PFSK-1 (cell line): Measurements from ENCODE around the gene AGPAT4.

Experiments used
- FOXP2 ChIP-seq: optimal IDR thresholded peaks from 2 replicates; pipeline ENCODE3; 2011; ENCODE audit warnings: borderline replicate concordance, control low read depth, inconsistent platforms; ENCODE audit not compliant: insufficient read depth; ENCODE audit errors: extremely low read length, extremely low read depth
- POLR2AphosphoS5 ChIP-seq: IDR thresholded peaks from 2 replicates; pipeline ENCODE4 v1.6.1; 2012; ENCODE audit warnings: low read depth, mild to moderate bottlenecking, control low read depth, low read length, moderate library complexity
- SIN3A ChIP-seq: IDR thresholded peaks from 2 replicates; pipeline ENCODE4 v1.6.1; 2012; ENCODE audit warnings: mild to moderate bottlenecking, low read length, moderate library complexity, borderline replicate concordance; ENCODE audit not compliant: insufficient read depth
- TAF1 ChIP-seq: IDR thresholded peaks from 2 replicates; pipeline ENCODE4 v1.6.1; 2012; ENCODE audit warnings: low read length, control low read depth, borderline replicate concordance; ENCODE audit not compliant: insufficient read depth
- TF ChIP-seq, protein P1 (sequence below), 2 experiments: IDR thresholded peaks; 2 replicates each; pipeline versions ENCODE4 v1.6.1 to v1.8.0; 2011 to 2012; ENCODE audit warnings: low read depth in 2 of 2, low read length in 2 of 2, control low read depth in 1 of 2, inconsistent platforms in 1 of 2, mild to moderate bottlenecking in 1 of 2, moderate library complexity in 1 of 2; ENCODE audit not compliant: insufficient read depth in 1 of 2

DNA sequence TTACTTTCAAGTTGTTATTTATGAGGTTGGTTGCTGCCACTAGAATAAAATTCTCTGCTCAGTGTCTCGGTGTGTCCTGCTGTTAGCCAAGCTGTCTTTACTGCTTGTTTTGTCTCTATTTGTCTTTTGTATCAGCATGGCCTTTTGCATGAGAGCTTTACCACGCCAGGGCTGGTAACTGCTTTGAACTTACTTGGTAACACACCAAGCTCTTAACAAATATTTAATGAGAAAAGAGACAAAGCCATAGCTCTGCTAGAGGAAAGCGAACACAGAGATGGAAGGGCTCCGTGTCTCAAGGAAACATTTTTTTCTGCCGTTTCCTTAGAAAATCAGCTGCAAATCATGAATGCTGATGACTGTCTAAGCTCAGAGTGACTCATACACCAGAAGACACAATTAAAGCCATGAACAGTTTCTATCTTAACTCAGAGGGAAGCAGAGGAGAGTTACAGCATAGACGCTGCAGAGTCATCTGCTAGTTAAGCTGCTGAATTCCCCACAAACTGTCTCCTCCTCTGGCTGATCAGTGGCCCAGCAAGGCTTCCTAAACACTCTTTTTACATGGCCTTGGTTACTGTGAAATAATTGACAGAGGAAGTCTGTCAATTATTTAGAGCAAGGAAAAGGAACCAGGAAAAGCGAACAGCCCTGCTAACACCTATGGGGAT is 44.8 kb downstream of the AGPAT4 start:
- TF ChIP-seq TAF1 (no peak), POLR2AphosphoS5 (peak; percentile 27; the same call in 1 of the 2 replicates), SIN3A (peak; percentile 52; the same call in 1 of the 2 replicates), FOXP2 (no peak)
- TF ChIP-seq, protein P1, sequence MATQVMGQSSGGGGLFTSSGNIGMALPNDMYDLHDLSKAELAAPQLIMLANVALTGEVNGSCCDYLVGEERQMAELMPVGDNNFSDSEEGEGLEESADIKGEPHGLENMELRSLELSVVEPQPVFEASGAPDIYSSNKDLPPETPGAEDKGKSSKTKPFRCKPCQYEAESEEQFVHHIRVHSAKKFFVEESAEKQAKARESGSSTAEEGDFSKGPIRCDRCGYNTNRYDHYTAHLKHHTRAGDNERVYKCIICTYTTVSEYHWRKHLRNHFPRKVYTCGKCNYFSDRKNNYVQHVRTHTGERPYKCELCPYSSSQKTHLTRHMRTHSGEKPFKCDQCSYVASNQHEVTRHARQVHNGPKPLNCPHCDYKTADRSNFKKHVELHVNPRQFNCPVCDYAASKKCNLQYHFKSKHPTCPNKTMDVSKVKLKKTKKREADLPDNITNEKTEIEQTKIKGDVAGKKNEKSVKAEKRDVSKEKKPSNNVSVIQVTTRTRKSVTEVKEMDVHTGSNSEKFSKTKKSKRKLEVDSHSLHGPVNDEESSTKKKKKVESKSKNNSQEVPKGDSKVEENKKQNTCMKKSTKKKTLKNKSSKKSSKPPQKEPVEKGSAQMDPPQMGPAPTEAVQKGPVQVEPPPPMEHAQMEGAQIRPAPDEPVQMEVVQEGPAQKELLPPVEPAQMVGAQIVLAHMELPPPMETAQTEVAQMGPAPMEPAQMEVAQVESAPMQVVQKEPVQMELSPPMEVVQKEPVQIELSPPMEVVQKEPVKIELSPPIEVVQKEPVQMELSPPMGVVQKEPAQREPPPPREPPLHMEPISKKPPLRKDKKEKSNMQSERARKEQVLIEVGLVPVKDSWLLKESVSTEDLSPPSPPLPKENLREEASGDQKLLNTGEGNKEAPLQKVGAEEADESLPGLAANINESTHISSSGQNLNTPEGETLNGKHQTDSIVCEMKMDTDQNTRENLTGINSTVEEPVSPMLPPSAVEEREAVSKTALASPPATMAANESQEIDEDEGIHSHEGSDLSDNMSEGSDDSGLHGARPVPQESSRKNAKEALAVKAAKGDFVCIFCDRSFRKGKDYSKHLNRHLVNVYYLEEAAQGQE (IDR thresholded peaks at IDR 0.05; ENCODE audit: insufficient read depth in 1 of 2, low read depth in 2 of 2, low read length in 2 of 2), result no peak
